Measurements from ENCODE around the gene ARID1B. TPM values are rescaled to one million over a fixed set of nuclear protein-coding genes. Genes with fewer than 3 reads are reported as not detected.
A peak's percentile ranks its signal among the peaks of the same experiment; 100 is the strongest.

The ARID1B gene
- total RNA-seq, 1 donor from 2014 or later = 101 TPM

DNA sequence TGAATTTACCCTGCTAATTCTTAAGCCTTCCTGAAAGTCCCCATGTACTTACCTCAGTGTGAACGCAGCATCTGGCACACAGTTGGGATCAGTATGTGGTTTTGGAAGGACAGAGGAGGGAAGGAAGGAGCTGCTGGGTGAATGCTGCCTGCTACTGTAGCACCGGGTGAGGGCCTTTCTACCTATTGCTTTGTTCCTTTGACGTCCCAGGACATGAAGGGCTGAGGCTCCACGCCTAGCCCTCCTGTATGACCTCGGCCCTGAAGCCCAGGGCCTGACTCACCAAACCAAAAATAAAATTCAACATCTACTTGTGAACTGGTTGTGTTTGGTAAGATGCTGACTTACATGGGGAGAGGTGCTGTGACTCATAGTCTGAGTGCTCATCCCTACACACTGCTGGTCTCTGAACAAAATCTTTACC is 51.1 kb downstream of the ARID1B start:
- no peak overlapping the region for H3K4me3 Mint-ChIP-seq
- H3K27me3 Mint-ChIP-seq (ENCODE audit: low read depth) = no peaks in the 10 kb centered on the region
- H3K4me1 Mint-ChIP-seq = peaks cover 51% of the 10 kb centered on the region
- no peak overlapping the region for H3K27ac Mint-ChIP-seq (ENCODE audit: unreplicated experiment)
- no peaks in the 10 kb centered on the region for H3K9me3 Mint-ChIP-seq
- no peak for DNase-seq (ENCODE audit: low read depth, low spot score)
- peaks cover 3% of the 10 kb centered on the region for H3K36me3 Mint-ChIP-seq (ENCODE audit: low read depth)
- TF ChIP-seq, protein P1, sequence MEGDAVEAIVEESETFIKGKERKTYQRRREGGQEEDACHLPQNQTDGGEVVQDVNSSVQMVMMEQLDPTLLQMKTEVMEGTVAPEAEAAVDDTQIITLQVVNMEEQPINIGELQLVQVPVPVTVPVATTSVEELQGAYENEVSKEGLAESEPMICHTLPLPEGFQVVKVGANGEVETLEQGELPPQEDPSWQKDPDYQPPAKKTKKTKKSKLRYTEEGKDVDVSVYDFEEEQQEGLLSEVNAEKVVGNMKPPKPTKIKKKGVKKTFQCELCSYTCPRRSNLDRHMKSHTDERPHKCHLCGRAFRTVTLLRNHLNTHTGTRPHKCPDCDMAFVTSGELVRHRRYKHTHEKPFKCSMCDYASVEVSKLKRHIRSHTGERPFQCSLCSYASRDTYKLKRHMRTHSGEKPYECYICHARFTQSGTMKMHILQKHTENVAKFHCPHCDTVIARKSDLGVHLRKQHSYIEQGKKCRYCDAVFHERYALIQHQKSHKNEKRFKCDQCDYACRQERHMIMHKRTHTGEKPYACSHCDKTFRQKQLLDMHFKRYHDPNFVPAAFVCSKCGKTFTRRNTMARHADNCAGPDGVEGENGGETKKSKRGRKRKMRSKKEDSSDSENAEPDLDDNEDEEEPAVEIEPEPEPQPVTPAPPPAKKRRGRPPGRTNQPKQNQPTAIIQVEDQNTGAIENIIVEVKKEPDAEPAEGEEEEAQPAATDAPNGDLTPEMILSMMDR (conservative IDR thresholded peaks at IDR 0.05) = no peak

DNA sequence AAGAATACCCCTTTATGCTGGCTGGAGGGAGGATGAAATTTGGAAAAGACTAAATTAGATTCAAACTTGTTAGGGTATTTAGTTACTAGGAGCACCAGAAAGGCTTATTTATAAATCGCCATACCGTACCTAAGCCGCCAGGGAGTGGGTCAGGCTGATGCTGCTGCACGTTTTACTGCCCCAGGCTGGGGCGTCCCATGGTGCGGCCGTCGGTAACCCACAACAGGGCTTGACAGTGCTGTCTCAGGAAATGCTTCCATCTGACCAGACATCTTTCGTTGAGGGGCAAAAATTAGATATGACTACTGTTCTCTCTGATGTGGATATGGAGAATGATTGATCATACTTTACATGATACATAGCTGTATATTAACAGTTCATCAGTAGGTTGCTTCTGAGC is 52.9 kb downstream of the ARID1B start:
- no peak for DNase-seq (ENCODE audit: low read depth, low spot score)
- Mint-ChIP-seq H3K36me3 (ENCODE audit: low read depth) (peaks cover 3% of the 10 kb centered on the region), H3K4me3 (no peak overlapping the region), H3K9me3 (no peaks in the 10 kb centered on the region), H3K4me1 (peaks cover 43% of the 10 kb centered on the region), H3K27ac (ENCODE audit: unreplicated experiment) (no peak overlapping the region), H3K27me3 (ENCODE audit: low read depth) (no peaks in the 10 kb centered on the region)
- TF ChIP-seq, protein P1 (conservative IDR thresholded peaks at IDR 0.05) = no peak

DNA sequence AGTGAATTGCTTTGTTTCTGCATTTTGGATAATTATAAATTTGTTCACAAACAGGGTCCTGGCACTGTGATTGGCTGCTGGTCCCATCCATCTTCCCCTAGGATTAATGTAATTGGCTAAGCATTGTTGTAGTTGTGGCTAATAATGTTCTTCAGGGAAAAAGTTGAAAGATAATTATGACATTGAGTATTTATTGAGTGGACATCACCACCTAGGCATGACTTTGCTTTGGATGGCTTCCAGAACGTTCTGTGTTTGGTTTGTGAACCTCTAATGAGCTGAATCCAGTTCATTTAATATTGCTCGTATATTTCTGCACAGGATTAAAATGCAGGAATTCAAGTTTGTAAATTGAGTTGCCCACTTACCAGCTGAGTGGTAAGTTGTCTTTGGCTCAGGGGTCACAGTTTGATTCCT is 55.1 kb downstream of the ARID1B start:
- no peaks in the 10 kb centered on the region for H3K9me3 Mint-ChIP-seq
- TF ChIP-seq, protein P1 (conservative IDR thresholded peaks at IDR 0.05) = no peak
- peaks cover 3% of the 10 kb centered on the region for H3K36me3 Mint-ChIP-seq (ENCODE audit: low read depth)
- no peak overlapping the region for H3K27ac Mint-ChIP-seq (ENCODE audit: unreplicated experiment)
- no peaks in the 10 kb centered on the region for H3K27me3 Mint-ChIP-seq (ENCODE audit: low read depth)
- DNase-seq (ENCODE audit: low read depth, low spot score) = no peak
- H3K4me3 Mint-ChIP-seq = no peak overlapping the region
- H3K4me1 Mint-ChIP-seq = peaks cover 23% of the 10 kb centered on the region

DNA sequence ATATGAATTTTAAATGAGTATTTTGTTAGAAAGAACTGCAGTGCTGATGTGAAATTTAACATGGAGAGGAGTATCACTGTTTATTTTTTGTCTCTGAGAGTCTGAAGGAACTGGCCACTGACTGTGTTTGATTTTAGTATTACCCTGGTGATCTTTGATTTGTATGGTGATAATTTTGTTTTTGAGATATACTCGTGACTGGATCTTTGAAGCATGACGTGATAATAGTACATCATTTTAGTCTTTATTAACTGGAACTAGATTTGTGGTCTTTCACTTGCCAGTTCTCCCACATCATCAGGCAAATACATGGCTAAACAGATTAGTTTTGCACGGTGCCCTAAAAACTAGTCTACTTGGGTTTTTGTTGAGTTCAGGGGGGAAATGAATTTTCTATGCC is 55.5 kb downstream of the ARID1B start:
- TF ChIP-seq, protein P1 (conservative IDR thresholded peaks at IDR 0.05) = no peak
- H3K4me1 Mint-ChIP-seq = peaks cover 19% of the 10 kb centered on the region
- no peak for DNase-seq (ENCODE audit: low read depth, low spot score)
- H3K4me3 Mint-ChIP-seq = no peak overlapping the region
- peaks cover 3% of the 10 kb centered on the region for H3K36me3 Mint-ChIP-seq (ENCODE audit: low read depth)
- H3K27ac Mint-ChIP-seq (ENCODE audit: unreplicated experiment) = no peak overlapping the region
- no peaks in the 10 kb centered on the region for H3K9me3 Mint-ChIP-seq
- no peaks in the 10 kb centered on the region for H3K27me3 Mint-ChIP-seq (ENCODE audit: low read depth)

DNA sequence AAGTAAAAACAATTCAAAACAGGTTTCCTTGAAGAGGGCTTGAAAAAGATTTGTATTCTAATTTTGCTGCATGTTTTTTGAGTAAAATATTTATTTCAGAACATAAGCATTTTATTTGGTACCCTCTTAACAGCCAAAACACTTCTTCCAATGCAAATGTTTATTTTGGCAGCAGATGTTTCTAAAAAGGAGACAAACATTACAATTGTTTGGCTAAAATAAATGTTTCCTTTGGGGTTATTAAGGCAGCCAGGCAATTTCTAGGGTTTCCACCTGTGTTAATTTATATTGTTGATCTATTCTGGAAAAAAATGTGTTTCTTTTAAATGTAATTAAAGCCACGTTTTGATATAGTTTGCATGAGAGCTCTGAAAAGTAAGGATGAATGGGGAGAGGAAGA is 56.6 kb downstream of the ARID1B start:
- no peaks in the 10 kb centered on the region for H3K27me3 Mint-ChIP-seq (ENCODE audit: low read depth)
- H3K4me3 Mint-ChIP-seq = no peak overlapping the region
- peaks cover 12% of the 10 kb centered on the region for H3K4me1 Mint-ChIP-seq
- no peak overlapping the region for H3K27ac Mint-ChIP-seq (ENCODE audit: unreplicated experiment)
- no peak for DNase-seq (ENCODE audit: low read depth, low spot score)
- TF ChIP-seq, protein P1 (conservative IDR thresholded peaks at IDR 0.05) = no peak
- H3K9me3 Mint-ChIP-seq = no peaks in the 10 kb centered on the region
- H3K36me3 Mint-ChIP-seq (ENCODE audit: low read depth) = peaks cover 3% of the 10 kb centered on the region

DNA sequence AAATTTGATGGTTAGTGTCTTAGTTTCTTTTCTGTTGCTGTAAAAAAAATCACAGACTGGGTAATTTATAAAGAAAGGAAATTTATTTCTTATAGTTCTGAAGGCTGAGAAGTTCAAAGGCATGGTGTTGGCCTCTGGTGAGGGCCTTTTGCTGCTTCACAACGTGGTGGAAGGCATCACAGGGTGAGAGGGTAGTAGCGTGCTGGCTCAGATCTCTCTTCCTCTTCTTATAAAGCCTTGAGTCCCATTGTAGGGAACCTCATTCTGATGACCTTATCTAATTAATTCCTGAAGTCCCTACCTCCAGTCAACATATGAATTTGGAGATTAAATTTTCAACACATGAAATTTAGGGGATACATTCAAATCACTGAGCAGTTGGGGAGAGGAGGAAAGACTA is 62.0 kb downstream of the ARID1B start:
- Mint-ChIP-seq H3K27me3 (ENCODE audit: low read depth) (no peaks in the 10 kb centered on the region), H3K9me3 (no peaks in the 10 kb centered on the region), H3K4me3 (no peak overlapping the region), H3K27ac (ENCODE audit: unreplicated experiment) (peak overlapping the region; percentile 29), H3K36me3 (ENCODE audit: low read depth) (no peaks in the 10 kb centered on the region), H3K4me1 (peaks cover 33% of the 10 kb centered on the region)
- TF ChIP-seq, protein P1 (conservative IDR thresholded peaks at IDR 0.05) = no peak
- DNase-seq (ENCODE audit: low read depth, low spot score) = no peak

Measured in neural crest cell (in vitro differentiated cells).